OCI-LY3 (cell line): ENCODE results near the gene CFI.

Experiments
- EZH2phosphoT487 ChIP-seq: fragments of 200-600 bp; shearing (Covaris generic); IDR thresholded peaks from 2 replicates; pipeline ENCODE4 v1.6.1; 2018; ENCODE audit warnings: antibody characterized with exemption, mixed run types, low read depth
- TF ChIP-seq, protein P1 (sequence below): fragments of 200-600, 300-600 bp; sonication (generic); IDR thresholded peaks from 2 replicates; pipeline ENCODE4 v1.5.1; 2014; ENCODE audit warnings: antibody characterized with exemption, low read length, low read depth

- TF ChIP-seq, protein P1, sequence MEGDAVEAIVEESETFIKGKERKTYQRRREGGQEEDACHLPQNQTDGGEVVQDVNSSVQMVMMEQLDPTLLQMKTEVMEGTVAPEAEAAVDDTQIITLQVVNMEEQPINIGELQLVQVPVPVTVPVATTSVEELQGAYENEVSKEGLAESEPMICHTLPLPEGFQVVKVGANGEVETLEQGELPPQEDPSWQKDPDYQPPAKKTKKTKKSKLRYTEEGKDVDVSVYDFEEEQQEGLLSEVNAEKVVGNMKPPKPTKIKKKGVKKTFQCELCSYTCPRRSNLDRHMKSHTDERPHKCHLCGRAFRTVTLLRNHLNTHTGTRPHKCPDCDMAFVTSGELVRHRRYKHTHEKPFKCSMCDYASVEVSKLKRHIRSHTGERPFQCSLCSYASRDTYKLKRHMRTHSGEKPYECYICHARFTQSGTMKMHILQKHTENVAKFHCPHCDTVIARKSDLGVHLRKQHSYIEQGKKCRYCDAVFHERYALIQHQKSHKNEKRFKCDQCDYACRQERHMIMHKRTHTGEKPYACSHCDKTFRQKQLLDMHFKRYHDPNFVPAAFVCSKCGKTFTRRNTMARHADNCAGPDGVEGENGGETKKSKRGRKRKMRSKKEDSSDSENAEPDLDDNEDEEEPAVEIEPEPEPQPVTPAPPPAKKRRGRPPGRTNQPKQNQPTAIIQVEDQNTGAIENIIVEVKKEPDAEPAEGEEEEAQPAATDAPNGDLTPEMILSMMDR: no peak
- no peak for TF ChIP-seq EZH2phosphoT487
These were observed 9.0 kb upstream of the CFI start for GRCh38 chr4:109810552-109811387.
